B cell (primary cell): Measurements from ENCODE around the gene PSMG3. TPM values are rescaled to one million over a fixed set of nuclear protein-coding genes. Genes with fewer than 3 reads are reported as not detected.

Source experiments
- ATAC-seq: fragments of 200-7000 bp; cut with Tn5 transposase; one replicate; pipeline ENCODE4 v1.10.0; 2021; ENCODE audit warnings: low read depth, mild to moderate bottlenecking, moderate number of reproducible peaks, moderate library complexity
- CTCF ChIA-PET: fragments of 350-600 bp; sonication (Branson Sonifier 250); formaldehyde crosslinking; loops from one replicate; lab custom pipeline; 2021; ENCODE audit warnings: antibody characterized with exemption, inconsistent platforms; lab: Charles Lee
- POLR2A ChIA-PET: fragments of 350-600 bp; sonication (Branson Sonifier 250); formaldehyde crosslinking; loops from one replicate; lab custom pipeline; 2021; ENCODE audit warnings: antibody characterized with exemption; lab: Charles Lee
- DNase-seq: peaks from one replicate; pipeline ENCODE4 v3.0.0; 2013
- H2AFZ ChIP-seq: 2 replicates; pipeline ENCODE4 v1.6.1; 2012; ENCODE audit warnings: mild to moderate bottlenecking, low read depth, low read length; ENCODE audit not compliant: insufficient read depth, poor library complexity, severe bottlenecking
- H3K27ac ChIP-seq, 2 donors: 1 replicate in 1 of 2; 2 replicates in 1 of 2; pipeline ENCODE4 v1.5.1; 2012 to 2013; ENCODE audit warnings: low read length in 2 of 2, mild to moderate bottlenecking in 2 of 2, moderate library complexity in 1 of 2
- H3K27me3 ChIP-seq, 4 experiments: fragments of 200-600 bp in 1 of 4; sonication (generic) in 1 of 4; replicated peaks in 1 of 4; 1 replicate in 2 of 4; 2 replicates in 2 of 4; pipeline versions ENCODE4 v1.6.1 to v1.7.0; 2013 to 2016; ENCODE audit warnings: low read length in 3 of 4, mild to moderate bottlenecking in 2 of 4, mixed read lengths in 1 of 4, moderate library complexity in 1 of 4; ENCODE audit not compliant: insufficient read depth in 4 of 4, control insufficient read depth in 3 of 4; ENCODE audit errors: control extremely low read depth in 1 of 4
- H3K36me3 ChIP-seq, 2 experiments: replicated peaks in 1 of 2; 1 replicate in 1 of 2; 2 replicates in 1 of 2; pipeline versions ENCODE4 v1.6.1 to v1.7.1; 2013; ENCODE audit warnings: low read length in 1 of 2; ENCODE audit not compliant: insufficient read depth in 2 of 2, control insufficient read depth in 1 of 2; ENCODE audit errors: control extremely low read depth in 1 of 2, extremely low read depth in 1 of 2
- H3K4me1 ChIP-seq, 2 donors: fragments of 200-600 bp in 1 of 2; sonication (generic) in 1 of 2; 1 replicate in 1 of 2; 2 replicates in 1 of 2; pipeline versions ENCODE4 v1.5.1 to v1.6.1; 2013 to 2017; ENCODE audit warnings: low read length in 2 of 2; ENCODE audit not compliant: control insufficient read depth in 2 of 2, insufficient read depth in 2 of 2
- H3K4me2 ChIP-seq: replicated peaks from 2 replicates; pipeline ENCODE3; 2012; ENCODE audit warnings: mild to moderate bottlenecking, low read depth, low read length; ENCODE audit not compliant: poor library complexity, severe bottlenecking
- H3K4me3 ChIP-seq, 5 experiments: fragments of 200-600 bp in 1 of 5; sonication (generic) in 1 of 5; 1 replicate in 3 of 5; 2 replicates in 2 of 5; pipeline versions ENCODE4 v1.5.1 to v1.7.0; 2011 to 2016; ENCODE audit warnings: low read length in 4 of 5, mild to moderate bottlenecking in 4 of 5, low read depth in 2 of 5, control low read depth in 1 of 5, moderate library complexity in 1 of 5; ENCODE audit not compliant: insufficient read depth in 1 of 5; ENCODE audit errors: control extremely low read depth in 1 of 5, extremely low read depth in 1 of 5
- H3K79me2 ChIP-seq: fragments of 200-600 bp; sonication (generic); one replicate; pipeline ENCODE4 v1.6.0; 2016; ENCODE audit warnings: low read length; ENCODE audit not compliant: control insufficient read depth, insufficient read depth
- H3K9ac ChIP-seq: fragments of 200-600 bp; sonication (generic); 2 replicates; pipeline ENCODE4 v1.6.1; 2017; ENCODE audit warnings: mild to moderate bottlenecking, low read length, moderate library complexity
- H3K9me3 ChIP-seq, 3 donors: one replicate each; pipeline versions ENCODE4 v1.6.1 to v1.7.1; 2013; ENCODE audit warnings: low read length in 2 of 3; ENCODE audit not compliant: control insufficient read depth in 2 of 3, insufficient read depth in 1 of 3; ENCODE audit errors: control extremely low read depth in 1 of 3
- H4K20me1 ChIP-seq: 2 replicates; pipeline ENCODE4 v1.6.0; 2012; ENCODE audit warnings: mild to moderate bottlenecking, low read length; ENCODE audit not compliant: insufficient read depth, control insufficient read depth, poor library complexity, severe bottlenecking
- H3K27ac Mint-ChIP-seq: one replicate; pipeline ENCODE4 v1.8.0; 2021; ENCODE audit warnings: mixed read lengths
- H3K27me3 Mint-ChIP-seq: one replicate; pipeline ENCODE4 v1.8.0; 2021; ENCODE audit warnings: mixed read lengths
- H3K4me1 Mint-ChIP-seq: one replicate; pipeline ENCODE4 v1.8.0; 2021; ENCODE audit warnings: mixed read lengths
- H3K4me3 Mint-ChIP-seq: one replicate; pipeline ENCODE4 v1.8.0; 2021; ENCODE audit warnings: mixed read lengths
- H3K9me3 Mint-ChIP-seq: one replicate; pipeline ENCODE4 v1.8.0; 2022; ENCODE audit warnings: mixed read lengths; ENCODE audit not compliant: insufficient read depth
- EZH2 ChIP-seq: IDR thresholded peaks from 2 replicates; pipeline ENCODE4 v1.6.1; 2012; ENCODE audit warnings: borderline replicate concordance, low read depth, mild to moderate bottlenecking, moderate library complexity, low read length; ENCODE audit not compliant: insufficient read depth, poor library complexity, severe bottlenecking
- WGBS: methylation state at CpG from one replicate; pipeline ENCODE4 v1.1.5; 2013; ENCODE audit warnings: missing lambda C conversion rate; ENCODE audit not compliant: insufficient coverage; 5-methylcytosine and 5-hydroxymethylcytosine counted together
- intact Hi-C: fragments of 100-400 bp; cut with micrococcal nuclease; formaldehyde crosslinking; loops from one replicate; pipeline ENCODE4 v1.10.0; 2022
- polyA plus RNA-seq: library from polyadenylated mRNA; depleted of rRNA; stranded (reverse); fragments of >200 nt; gene quantifications from 2 replicates; pipeline ENCODE4 v1.2.3, GENCODE V29; 2012
- total RNA-seq, 2 donors: library from RNA; stranded (reverse); fragments of 120-200 nt in 1 of 2; gene quantifications; 1 replicate in 1 of 2; 2 replicates in 1 of 2; pipeline versions ENCODE4 v1.2.3 to v1.2.4, GENCODE V29; 2013 to 2022
- TF ChIP-seq, protein P1 (sequence below): fragments of 200-600 bp; IDR thresholded peaks from one replicate; pipeline ENCODE4 v1.8.0; 2022; ENCODE audit warnings: antibody characterized with exemption, mild to moderate bottlenecking

The PSMG3 gene
- total and polyA plus RNA-seq, 2 donors (not counting 1 experiment from before 2014, with no cell fraction given): 27.4 to 75.7 TPM

DNA sequence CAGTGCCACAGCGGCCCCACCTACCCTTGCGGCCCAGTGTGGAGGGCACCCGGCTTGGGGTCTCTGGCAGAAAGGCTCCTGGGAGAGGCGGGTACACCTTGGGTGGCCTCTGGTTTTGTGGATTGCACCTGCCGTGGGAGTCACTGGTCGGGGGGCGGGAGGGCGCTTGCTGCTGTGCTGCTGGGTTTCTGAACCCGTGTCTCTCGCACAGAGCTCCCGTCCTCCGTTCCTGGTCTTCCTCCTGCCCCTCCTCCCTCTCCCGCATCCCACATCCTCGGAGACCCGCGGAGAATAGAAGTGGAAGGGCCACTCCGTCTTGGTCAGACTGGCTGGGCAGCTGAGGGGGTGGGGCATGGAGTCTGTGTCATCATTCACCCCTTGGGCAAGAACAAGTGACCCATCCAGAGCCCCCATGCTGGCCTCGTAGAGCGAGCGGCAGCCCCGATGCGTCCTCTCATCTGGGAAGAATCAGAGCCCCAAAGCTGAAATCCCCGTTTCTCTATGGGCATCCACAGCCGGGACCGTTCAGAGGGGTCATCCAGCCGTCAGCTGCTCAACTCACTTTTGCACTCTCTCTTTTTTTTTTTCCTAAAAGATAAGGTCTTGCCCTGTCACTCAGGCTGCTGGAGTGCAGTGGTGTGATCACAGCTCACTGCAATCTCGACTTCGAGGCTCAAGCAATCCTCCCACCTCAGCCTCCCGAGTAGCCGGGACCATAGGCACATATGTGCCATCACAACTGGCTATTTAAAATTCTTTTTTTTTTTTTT is 35.3 kb downstream of the PSMG3 start:
- Histone ChIP-seq H3K79me2 (peaks cover 77% of the 10 kb centered on the region), H3K9ac (no peak overlapping the region), H2AFZ (no peak overlapping the region), H4K20me1 (peaks cover 84% of the 10 kb centered on the region), H3K27me3 (no peaks in the 10 kb centered on the region), H3K36me3 (peaks cover 0 to 29% of the 10 kb centered on the region in 2 experiments), H3K27ac (no peak overlapping the region), H3K4me3 (no peak overlapping the region), H3K4me1 (peaks cover 24 to 38% of the 10 kb centered on the region in 2 donors), H3K4me2 (no peak overlapping the region), H3K9me3 (no peaks in the 10 kb centered on the region)
- H3K27me3 Mint-ChIP-seq: no peaks in the 10 kb centered on the region
- H3K27ac Mint-ChIP-seq: peak overlapping the region; percentile 15
- TF ChIP-seq, protein P1, sequence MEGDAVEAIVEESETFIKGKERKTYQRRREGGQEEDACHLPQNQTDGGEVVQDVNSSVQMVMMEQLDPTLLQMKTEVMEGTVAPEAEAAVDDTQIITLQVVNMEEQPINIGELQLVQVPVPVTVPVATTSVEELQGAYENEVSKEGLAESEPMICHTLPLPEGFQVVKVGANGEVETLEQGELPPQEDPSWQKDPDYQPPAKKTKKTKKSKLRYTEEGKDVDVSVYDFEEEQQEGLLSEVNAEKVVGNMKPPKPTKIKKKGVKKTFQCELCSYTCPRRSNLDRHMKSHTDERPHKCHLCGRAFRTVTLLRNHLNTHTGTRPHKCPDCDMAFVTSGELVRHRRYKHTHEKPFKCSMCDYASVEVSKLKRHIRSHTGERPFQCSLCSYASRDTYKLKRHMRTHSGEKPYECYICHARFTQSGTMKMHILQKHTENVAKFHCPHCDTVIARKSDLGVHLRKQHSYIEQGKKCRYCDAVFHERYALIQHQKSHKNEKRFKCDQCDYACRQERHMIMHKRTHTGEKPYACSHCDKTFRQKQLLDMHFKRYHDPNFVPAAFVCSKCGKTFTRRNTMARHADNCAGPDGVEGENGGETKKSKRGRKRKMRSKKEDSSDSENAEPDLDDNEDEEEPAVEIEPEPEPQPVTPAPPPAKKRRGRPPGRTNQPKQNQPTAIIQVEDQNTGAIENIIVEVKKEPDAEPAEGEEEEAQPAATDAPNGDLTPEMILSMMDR: no peak
- TF ChIP-seq EZH2: no peak
- intact Hi-C loops: no loop called here
- peaks cover 30% of the 10 kb centered on the region for H3K4me1 Mint-ChIP-seq
- ChIA-PET POLR2A (interaction anchor here (1.2 kb wide), 1 partner anchor 22 kb away, joined by 3 read pairs; no protein-coding TSS in a partner anchor), CTCF (no interaction called here)
- no peak for ATAC-seq
- no peaks in the 10 kb centered on the region for H3K9me3 Mint-ChIP-seq
- no peak for DNase-seq
- WGBS: 91% methylated on average over 16 of the region's 30 CpGs
- H3K4me3 Mint-ChIP-seq: no peak overlapping the region
